Ovary (tissue), 9 donors: ENCODE data around the gene RUSF1. TPM values are rescaled to one million over a fixed set of nuclear protein-coding genes. Genes with fewer than 3 reads are reported as not detected.
"Not testable (repeated sequence)": the region's sequence is repeated elsewhere in the genome, so short reads cannot be mapped to it uniquely, and the experiment has no call there.

ENCODE experiments used
- DNase-seq, 5 donors: peaks; one replicate each; pipeline ENCODE4 v3.0.0-alpha.2; 2019 to 2020
- H3K27ac ChIP-seq, 2 donors: fragments of 200-600 bp; one replicate each; pipeline versions ENCODE4 v1.5.1 to v1.8.0; 2019 to 2022
- H3K27me3 ChIP-seq: fragments of 200-600 bp; one replicate; pipeline ENCODE4 v1.8.0; 2022
- H3K36me3 ChIP-seq: fragments of 200-600 bp; sonication (generic); one replicate; pipeline ENCODE4 v1.5.1; 2019
- H3K4me1 ChIP-seq: one replicate; pipeline ENCODE4 v1.8.1; 2013; ENCODE audit warnings: mild to moderate bottlenecking, moderate library complexity; ENCODE audit not compliant: insufficient read depth
- H3K4me3 ChIP-seq: fragments of 200-600 bp; sonication (generic); one replicate; pipeline ENCODE4 v1.5.1; 2017
- H3K9me3 ChIP-seq, 2 donors: fragments of 200-600 bp in 1 of 2; sonication (generic) in 1 of 2; one replicate each; pipeline versions ENCODE4 v1.5.1 to v1.8.1; 2013 to 2019; ENCODE audit warnings: mild to moderate bottlenecking in 1 of 2, moderate library complexity in 1 of 2
- EP300 ChIP-seq: sonication (generic); formaldehyde crosslinking; IDR thresholded peaks from one replicate; pipeline ENCODE4 v1.6.1; 2017; ENCODE audit warnings: antibody characterized with exemption
- POLR2A ChIP-seq: fragments of 450-650 bp; IDR thresholded peaks from one replicate; pipeline ENCODE4 v1.6.1; 2017; ENCODE audit warnings: antibody characterized with exemption, mild to moderate bottlenecking, moderate library complexity
- WGBS, 3 donors: extraction: QIAGEN DNeasy Blood & Tissue Kit in 1 of 3; methylation state at CpG; one replicate each; pipeline versions ENCODE4 v1.1.5 to v1.1.7; 2013 to 2017; 5-methylcytosine and 5-hydroxymethylcytosine counted together
- intact Hi-C, 4 donors: fragments of 100-400 bp; cut with DNase I; formaldehyde crosslinking; loops; one replicate each; pipeline versions ENCODE4 v1.11.0 to v1.15.1; 2022 to 2023
- polyA plus RNA-seq, 2 donors: library from polyadenylated mRNA; stranded (reverse); fragments of 200-250 nt in 1 of 2; fragments of 350-450 nt in 1 of 2; fragmentation: Illumina TruSeq in 1 of 2; extraction: RNeasy Lipid Tissue Mini Kit (QIAGEN cat#74804) in 1 of 2; gene quantifications; one replicate each; pipeline ENCODE4 v1.2.3, GENCODE V29; 2013 to 2014
- total RNA-seq, 7 donors: library from RNA; depleted of rRNA in 2 of 7; stranded (reverse); fragments of >200 nt in 2 of 7; fragmentation: NEBNext Ultra II Directional in 3 of 7; extraction: Animal tissue kit (Norgen Biotek cat#: 25700) in 3 of 7; gene quantifications; one replicate each; pipeline versions ENCODE4 v1.1.0 to v1.2.4, GENCODE V29; 2016 to 2023
- TF ChIP-seq, protein P1 (sequence below), 3 donors: fragments of 450-650 bp in 2 of 3; fragments of 200-600 bp in 1 of 3; IDR thresholded peaks; one replicate each; pipeline versions ENCODE4 v1.5.1 to v1.8.0; 2016 to 2022; ENCODE audit warnings: antibody characterized with exemption in 3 of 3, mild to moderate bottlenecking in 1 of 3
- donor health status: DM: no; HTN: no; CAD: no; lungs with moderate emphysema.
- donor health status: DM: no; HTN: no; CAD: no.
- donor health status: Bipolar disorder and iron deficiency.
- donor health status: DM: yes; HTN: yes; CAD: no.
- donor health status: DM: no; HTN: no; CAD: no.
- donor health status: DM: yes; HTN: yes; CAD: no.

RUSF1 gene
- total and polyA plus RNA-seq, 9 donors = 39.8 to 98.4 (median 91.2) TPM

DNA sequence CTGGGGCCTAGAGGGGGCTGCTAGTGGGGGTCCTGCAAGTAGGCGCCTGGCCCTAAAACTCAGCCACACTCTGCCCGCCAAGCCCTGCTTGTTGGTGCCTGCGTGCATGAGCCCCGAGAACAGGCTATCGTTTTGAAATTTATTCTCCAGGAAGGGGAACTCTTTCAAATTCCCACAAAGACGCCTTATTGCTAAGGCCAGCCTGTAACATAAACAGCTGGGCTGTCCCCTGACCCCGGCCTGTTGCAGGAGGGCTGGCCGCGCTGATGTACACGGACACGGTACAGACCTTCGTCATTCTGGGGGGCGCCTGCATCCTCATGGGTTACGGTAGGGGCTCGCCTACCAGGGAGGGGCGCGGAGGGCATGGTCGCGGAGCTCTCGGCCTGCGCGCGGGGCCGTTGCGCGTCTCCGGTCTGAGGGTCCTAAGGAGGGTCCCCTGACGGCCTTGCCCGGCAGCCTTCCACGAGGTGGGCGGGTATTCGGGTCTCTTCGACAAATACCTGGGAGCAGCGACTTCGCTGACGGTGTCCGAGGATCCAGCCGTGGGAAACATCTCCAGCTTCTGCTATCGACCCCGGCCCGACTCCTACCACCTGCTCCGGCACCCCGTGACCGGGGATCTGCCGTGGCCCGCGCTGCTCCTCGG lies 21.0 kb downstream of the RUSF1 start:
- 7 to 14% (median 13%) methylated on average over 22 to 48 of the region's 48 CpGs for WGBS, 3 donors
- H3K4me3 ChIP-seq = peak overlapping the region; percentile 42
- H3K36me3 ChIP-seq = no peaks in the 10 kb centered on the region
- H3K27me3 ChIP-seq = no peaks in the 10 kb centered on the region
- peaks cover 11% of the 10 kb centered on the region for H3K4me1 ChIP-seq
- no peak overlapping the region for H3K27ac ChIP-seq
- no peak for DNase-seq
- TF ChIP-seq POLR2A (no peak), EP300 (no peak)
- TF ChIP-seq, protein P1, sequence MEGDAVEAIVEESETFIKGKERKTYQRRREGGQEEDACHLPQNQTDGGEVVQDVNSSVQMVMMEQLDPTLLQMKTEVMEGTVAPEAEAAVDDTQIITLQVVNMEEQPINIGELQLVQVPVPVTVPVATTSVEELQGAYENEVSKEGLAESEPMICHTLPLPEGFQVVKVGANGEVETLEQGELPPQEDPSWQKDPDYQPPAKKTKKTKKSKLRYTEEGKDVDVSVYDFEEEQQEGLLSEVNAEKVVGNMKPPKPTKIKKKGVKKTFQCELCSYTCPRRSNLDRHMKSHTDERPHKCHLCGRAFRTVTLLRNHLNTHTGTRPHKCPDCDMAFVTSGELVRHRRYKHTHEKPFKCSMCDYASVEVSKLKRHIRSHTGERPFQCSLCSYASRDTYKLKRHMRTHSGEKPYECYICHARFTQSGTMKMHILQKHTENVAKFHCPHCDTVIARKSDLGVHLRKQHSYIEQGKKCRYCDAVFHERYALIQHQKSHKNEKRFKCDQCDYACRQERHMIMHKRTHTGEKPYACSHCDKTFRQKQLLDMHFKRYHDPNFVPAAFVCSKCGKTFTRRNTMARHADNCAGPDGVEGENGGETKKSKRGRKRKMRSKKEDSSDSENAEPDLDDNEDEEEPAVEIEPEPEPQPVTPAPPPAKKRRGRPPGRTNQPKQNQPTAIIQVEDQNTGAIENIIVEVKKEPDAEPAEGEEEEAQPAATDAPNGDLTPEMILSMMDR (IDR thresholded peaks at IDR 0.05) = no peak
- intact Hi-C loops = no loop called here
- no peaks in the 10 kb centered on the region for H3K9me3 ChIP-seq

- TF ChIP-seq POLR2A (no peak), EP300 (no peak)
- TF ChIP-seq, protein P1 (IDR thresholded peaks at IDR 0.05) = no peak
- H3K9me3 ChIP-seq = no peaks in the 10 kb centered on the region
- peaks cover 11% of the 10 kb centered on the region for H3K4me1 ChIP-seq
- H3K36me3 ChIP-seq = no peaks in the 10 kb centered on the region
- no peak overlapping the region for H3K4me3 ChIP-seq
- WGBS, 3 donors = 90 to 95% (median 94%) methylated on average over 5 of the region's 5 CpGs
- DNase-seq = peak in 1 of 5 donors; percentile 28
- no peak overlapping the region for H3K27ac ChIP-seq
- intact Hi-C loops = no loop called here
- no peaks in the 10 kb centered on the region for H3K27me3 ChIP-seq
Observed at GRCh38 chr16:31486045-31486444, 22.1 kb downstream of the RUSF1 start.

DNA sequence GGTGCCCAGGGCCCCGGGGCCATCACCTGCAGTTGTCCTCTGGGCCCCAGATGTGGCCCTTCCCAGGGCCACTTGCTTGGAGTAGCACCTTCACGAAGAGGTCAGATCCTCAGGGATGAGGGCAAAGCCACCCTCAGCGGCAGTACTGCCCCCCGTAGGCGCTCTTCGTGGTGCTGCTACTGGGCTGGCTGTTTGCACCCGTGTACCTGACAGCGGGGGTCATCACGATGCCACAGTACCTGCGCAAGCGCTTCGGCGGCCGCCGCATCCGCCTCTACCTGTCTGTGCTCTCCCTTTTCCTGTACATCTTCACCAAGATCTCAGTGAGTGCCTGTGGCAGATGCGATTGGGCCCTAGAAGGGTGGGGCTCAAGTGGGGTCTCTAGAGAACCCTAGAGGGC lies 22.6 kb downstream of the RUSF1 start:
- no peaks in the 10 kb centered on the region for H3K27me3 ChIP-seq
- intact Hi-C loops = no loop called here
- DNase-seq = peak in 1 of 5 donors; percentile 34
- TF ChIP-seq POLR2A (no peak), EP300 (no peak)
- TF ChIP-seq, protein P1 (IDR thresholded peaks at IDR 0.05) = no peak
- H3K36me3 ChIP-seq = no peaks in the 10 kb centered on the region
- H3K4me3 ChIP-seq = no peak overlapping the region
- WGBS, 3 donors = 91 to 95% (median 91%) methylated on average over 17 of the region's 17 CpGs
- no peaks in the 10 kb centered on the region for H3K9me3 ChIP-seq
- H3K4me1 ChIP-seq = peaks cover 11% of the 10 kb centered on the region
- no peak overlapping the region for H3K27ac ChIP-seq

- no peaks in the 10 kb centered on the region for H3K36me3 ChIP-seq
- H3K27ac ChIP-seq = no peak overlapping the region
- 20 to 29% (median 23%) methylated on average over 14 of the region's 14 CpGs for WGBS, 3 donors
- DNase-seq = peak in 2 of 5 donors; percentile 41 to 50
- TF ChIP-seq POLR2A (no peak), EP300 (no peak)
- TF ChIP-seq, protein P1 (IDR thresholded peaks at IDR 0.05) = no peak
- no peaks in the 10 kb centered on the region for H3K9me3 ChIP-seq
- no peak overlapping the region for H3K4me3 ChIP-seq
- H3K27me3 ChIP-seq = no peaks in the 10 kb centered on the region
- intact Hi-C loops = no loop called here
- H3K4me1 ChIP-seq = peaks cover 11% of the 10 kb centered on the region
Observed at GRCh38 chr16:31484491-31485171, 23.6 kb downstream of the RUSF1 start.

DNA sequence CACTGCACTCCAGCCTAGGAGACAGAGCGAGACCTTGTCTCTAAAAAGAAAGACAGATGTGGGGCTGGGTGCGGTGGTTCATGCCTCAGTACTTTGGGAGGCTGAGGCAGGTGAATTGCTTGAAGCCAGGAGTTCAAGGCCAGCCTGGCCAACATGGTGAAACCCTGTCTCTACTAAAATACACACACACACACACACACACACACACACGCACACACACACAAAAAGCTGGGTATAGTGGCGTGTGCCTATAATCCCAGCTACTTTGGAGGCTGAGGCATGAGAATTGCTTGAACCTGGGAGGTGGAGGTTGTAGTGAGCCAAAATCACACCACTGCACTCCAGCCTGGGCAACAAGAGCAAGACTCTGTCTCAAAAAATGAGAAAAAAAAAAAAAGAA lies 24.1 kb downstream of the RUSF1 start:
- H3K27ac ChIP-seq, H3K9me3 ChIP-seq, intact Hi-C loops, H3K4me3 ChIP-seq, H3K27me3 ChIP-seq, H3K36me3 ChIP-seq: not testable (repeated sequence)
- peaks cover 11% of the 10 kb centered on the region for H3K4me1 ChIP-seq
- WGBS, 3 donors = 69 to 78% (median 75%) methylated on average over 4 of the region's 4 CpGs
- peak in 1 of 5 donors; percentile 27 for DNase-seq
